IMR-90 (cell line): ENCODE results near the gene STAG2.

Source experiments
- BHLHE40 ChIP-seq: fragments of 150-350 bp; IDR thresholded peaks from 2 replicates; pipeline ENCODE4 v1.6.1; 2016; ENCODE audit warnings: mild to moderate bottlenecking, low read depth, low read length
- CEBPB ChIP-seq: IDR thresholded peaks from 2 replicates; pipeline ENCODE4 v1.6.1; 2012; ENCODE audit warnings: low read depth, low read length, improper control_type of control experiment
- CTCF ChIP-seq: conservative IDR thresholded peaks from 2 replicates; pipeline ENCODE4 v1.5.1; 2012; ENCODE audit warnings: mild to moderate bottlenecking, low read depth, low read length, improper control_type of control experiment
- ELK1 ChIP-seq: fragments of 150-350 bp; IDR thresholded peaks from 2 replicates; pipeline ENCODE4 v1.6.1; 2016; ENCODE audit warnings: low read depth, mild to moderate bottlenecking, low read length, moderate library complexity, borderline replicate concordance
- FOS ChIP-seq: fragments of 150-350 bp; IDR thresholded peaks from 2 replicates; pipeline ENCODE4 v1.6.1; 2016; ENCODE audit warnings: low read depth, low read length
- MAFK ChIP-seq: IDR thresholded peaks from 2 replicates; pipeline ENCODE4 v1.6.1; 2012; ENCODE audit warnings: low read depth, low read length, improper control_type of control experiment
- MAZ ChIP-seq: IDR thresholded peaks from 2 replicates; pipeline ENCODE4 v1.6.1; 2012; ENCODE audit warnings: low read depth, mild to moderate bottlenecking, low read length, improper control_type of control experiment, moderate library complexity, borderline replicate concordance
- MXI1 ChIP-seq: IDR thresholded peaks from 2 replicates; pipeline ENCODE4 v1.6.1; 2012; ENCODE audit warnings: low read depth, mild to moderate bottlenecking, low read length, moderate library complexity, borderline replicate concordance
- POLR2A ChIP-seq: IDR thresholded peaks from 2 replicates; pipeline ENCODE4 v1.6.1; 2012; ENCODE audit warnings: mild to moderate bottlenecking, low read depth, low read length
- RAD21 ChIP-seq: IDR thresholded peaks from 2 replicates; pipeline ENCODE4 v1.6.1; 2012; ENCODE audit warnings: low read length, improper control_type of control experiment
- RCOR1 ChIP-seq: IDR thresholded peaks from 2 replicates; pipeline ENCODE4 v1.6.1; 2012; ENCODE audit warnings: mild to moderate bottlenecking, low read length, improper control_type of control experiment; ENCODE audit not compliant: insufficient replicate concordance
- RFX5 ChIP-seq: IDR thresholded peaks from 2 replicates; pipeline ENCODE4 v1.8.0; 2012; ENCODE audit warnings: low read depth, mild to moderate bottlenecking, low read length, moderate library complexity
- SMC3 ChIP-seq: fragments of 150-350 bp; IDR thresholded peaks from 2 replicates; pipeline ENCODE4 v1.6.1; 2016; ENCODE audit warnings: low read depth, mild to moderate bottlenecking, antibody characterized with exemption, low read length, moderate library complexity
- USF2 ChIP-seq: fragments of 150-350 bp; IDR thresholded peaks from 2 replicates; pipeline ENCODE4 v1.6.1; 2017; ENCODE audit warnings: mild to moderate bottlenecking, antibody characterized with exemption, low read length, low read depth

- no peak for TF ChIP-seq POLR2A
- no peak for TF ChIP-seq RFX5
- TF ChIP-seq RCOR1, result no peak
- no peak for TF ChIP-seq MXI1
- no peak for TF ChIP-seq RAD21
- TF ChIP-seq CTCF, result no peak
- TF ChIP-seq CEBPB, result no peak
- TF ChIP-seq FOS, result no peak
- no peak for TF ChIP-seq USF2
- TF ChIP-seq MAFK, result no peak
- TF ChIP-seq SMC3, result no peak
- TF ChIP-seq MAZ, result no peak
- no peak for TF ChIP-seq ELK1
- TF ChIP-seq BHLHE40, result no peak
Observed at GRCh38 chrX:124113621-124114600, 152.4 kb downstream of the STAG2 start.
